GM12878 (cell line): ENCODE results near the gene NNAT. TPM values are rescaled to one million over a fixed set of nuclear protein-coding genes. Genes with fewer than 3 reads are reported as not detected.

ENCODE experiments used
- ATAC-seq: fragments of 200-7000 bp; cut with Tn5 transposase; 3 replicates; pipeline ENCODE4 v1.9.1; 2020; ENCODE audit warnings: mild to moderate bottlenecking, moderate library complexity
- BruUV-seq: library from RNA; stranded (reverse); fragments of 400-500 nt; replicated peaks from 2 replicates; lab custom pipeline; 2021; lab: Mats Ljungman, UMichigan
- CTCF ChIA-PET: fragments of 300-600 bp; sonication (Branson Sonifier 250); formaldehyde crosslinking; extraction: SDS; loops from one replicate; lab custom pipeline; 2021; ENCODE audit warnings: inconsistent platforms; lab: Yijun Ruan, JAX
- POLR2A ChIA-PET: fragments of 350-600 bp; formaldehyde crosslinking; extraction: SDS; loops from one replicate; lab custom pipeline; 2021; ENCODE audit warnings: inconsistent platforms; lab: Charles Lee
- RAD21 ChIA-PET: fragments of 300-600 bp; sonication (Branson Sonifier 250); formaldehyde crosslinking; loops from one replicate; lab custom pipeline; 2023; ENCODE audit warnings: antibody characterized with exemption; ENCODE audit not compliant: unreplicated experiment; lab: Charles Lee
- SMC1A ChIA-PET: fragments of 300-600 bp; sonication (Branson Sonifier 250); formaldehyde crosslinking; loops from one replicate; lab custom pipeline; 2023; ENCODE audit not compliant: unreplicated experiment, uncharacterized antibody; lab: Charles Lee
- DNase-seq: peaks from one replicate; pipeline ENCODE4 v3.0.0-alpha.2; 2011; ENCODE audit warnings: low read depth, low spot score
- FAIRE-seq: peaks from 3 replicates; lab custom pipeline; 2011; peaks lifted over from hg19 to GRCh38; lab: Jason Lieb, UNC
- H2AFZ ChIP-seq: 2 replicates; pipeline ENCODE4 v1.6.0; 2011; ENCODE audit warnings: low read depth, low read length, control low read depth; ENCODE audit not compliant: control insufficient read depth
- H3K27ac ChIP-seq: 2 replicates; pipeline ENCODE4 v1.5.1; 2011; ENCODE audit warnings: control low read depth; ENCODE audit not compliant: control insufficient read depth, insufficient read depth
- H3K27me3 ChIP-seq, 2 experiments: replicated peaks in 1 of 2; 2 replicates each; pipeline versions ENCODE4 v1.6.0 to v1.6.1; 2011; ENCODE audit warnings: low read length in 1 of 2; ENCODE audit not compliant: control insufficient read depth in 2 of 2, insufficient read depth in 2 of 2
- H3K36me3 ChIP-seq, 2 experiments: 2 replicates each; pipeline ENCODE4 v1.5.1; 2011; ENCODE audit warnings: low read length in 1 of 2; ENCODE audit not compliant: control insufficient read depth in 2 of 2, insufficient read depth in 2 of 2
- H3K4me1 ChIP-seq: 2 replicates; pipeline ENCODE4 v1.6.1; 2011; ENCODE audit warnings: mild to moderate bottlenecking, low read length, moderate library complexity, mixed read lengths; ENCODE audit not compliant: control insufficient read depth, insufficient read depth
- H3K4me2 ChIP-seq: 2 replicates; pipeline ENCODE4 v1.6.0; 2011; ENCODE audit warnings: control low read depth; ENCODE audit not compliant: control insufficient read depth, insufficient read depth
- H3K4me3 ChIP-seq: fragments of 200-600 bp; sonication (generic); 2 replicates; pipeline ENCODE4 v1.5.1; 2016
- H3K79me2 ChIP-seq: 2 replicates; pipeline ENCODE4 v1.6.0; 2011; ENCODE audit warnings: low read length; ENCODE audit not compliant: control insufficient read depth, insufficient read depth
- H3K9ac ChIP-seq: 2 replicates; pipeline ENCODE4 v1.8.0; 2011; ENCODE audit warnings: low read length, control low read depth, mixed read lengths; ENCODE audit not compliant: control insufficient read depth, insufficient read depth
- H3K9me3 ChIP-seq: replicated peaks from 3 replicates; pipeline ENCODE4 v1.5.1; 2011; ENCODE audit warnings: mild to moderate bottlenecking, low read length; ENCODE audit not compliant: control insufficient read depth, insufficient read depth
- H4K20me1 ChIP-seq: 2 replicates; pipeline ENCODE4 v1.6.0; 2011; ENCODE audit not compliant: control insufficient read depth, insufficient read depth
- EED ChIP-seq: sonication (generic); IDR thresholded peaks from 2 replicates; pipeline ENCODE4 v1.6.1; 2016; ENCODE audit warnings: antibody characterized with exemption, low read depth
- IKZF2 ChIP-seq, 2 experiments: fragments of 450-650 bp; IDR thresholded peaks; 2 replicates each; pipeline ENCODE4 v1.6.1; 2017; ENCODE audit warnings: mild to moderate bottlenecking in 2 of 2, moderate library complexity in 2 of 2
- IRF4 ChIP-seq: IDR thresholded peaks from 2 replicates; pipeline ENCODE4 v1.6.1; 2011; ENCODE audit warnings: low read depth, low read length
- SMAD1 ChIP-seq: fragments of 450-650 bp; IDR thresholded peaks from 2 replicates; pipeline ENCODE4 v1.6.1; 2018; ENCODE audit warnings: mild to moderate bottlenecking, low read depth; ENCODE audit not compliant: partially characterized antibody
- SP1 ChIP-seq: IDR thresholded peaks from one replicate; pipeline ENCODE4 v1.6.1; 2011; ENCODE audit warnings: low read depth, low read length
- SRF ChIP-seq, 2 experiments: IDR thresholded peaks; 2 replicates each; pipeline ENCODE4 v1.6.1; 2011; ENCODE audit warnings: low read depth in 2 of 2, low read length in 2 of 2, mild to moderate bottlenecking in 1 of 2, moderate library complexity in 1 of 2
- WGBS: methylation state at CpG from one replicate; pipeline ENCODE4 v1.1.6; 2016; ENCODE audit warnings: low lambda C conversion rate; ENCODE audit not compliant: insufficient replicate concordance, insufficient coverage; ENCODE audit errors: missing lambda C conversion rate; 5-methylcytosine and 5-hydroxymethylcytosine counted together
- in situ Hi-C: fragments of 300-500 bp; cut with MboI; formaldehyde crosslinking; loops from 9 replicates; pipeline ENCODE4 v1.14.3; 2018; ENCODE audit warnings: mixed read lengths
- intact Hi-C: fragments of 100-400 bp; cut with micrococcal nuclease; formaldehyde crosslinking; loops from one replicate; pipeline ENCODE4 v1.14.2; 2022; ENCODE audit not compliant: unreplicated experiment
- polyA plus RNA-seq, 11 experiments: library from polyadenylated mRNA; depleted of rRNA in 4 of 11; unstranded in 6 of 11; stranded (reverse) in 5 of 11; fragments of >200 nt; fragmentation: Nextera tagmentation in 4 of 11; fragmentation: Illumina TruSeq in 1 of 11; extraction: Ambion mirVana in 4 of 11; extraction: Trizol in 1 of 11; gene quantifications; 1 replicate in 1 of 11; 2 replicates in 10 of 11; pipeline versions ENCODE4 v1.2.1 to v1.2.3, GENCODE V29; 2011 to 2016; ENCODE audit warnings: inconsistent platforms in 2 of 11, missing spikeins in 2 of 11, low read depth in 1 of 11
- total RNA-seq, 4 experiments: library from RNA; depleted of rRNA in 3 of 4; stranded (reverse); fragments of >200 nt in 3 of 4; fragmentation: Illumina TruSeq in 1 of 4; extraction: Trizol in 1 of 4; gene quantifications; 2 replicates each; pipeline versions ENCODE4 v1.2.1 to v1.2.3, GENCODE V29; 2013 to 2021
- TF ChIP-seq, protein P1 (sequence below): IDR thresholded peaks from 2 replicates; pipeline ENCODE4 v1.6.1; 2011; ENCODE audit warnings: low read depth, low read length, improper control_type of control experiment, borderline replicate concordance

The NNAT gene
- total and polyA plus RNA-seq, 10 of the 15 experiments (the other 5 are each of a cell fraction or from before 2014, with no cell fraction given), result 0.22 to 0.99 (median 0.42) TPM; not detected in 7

DNA sequence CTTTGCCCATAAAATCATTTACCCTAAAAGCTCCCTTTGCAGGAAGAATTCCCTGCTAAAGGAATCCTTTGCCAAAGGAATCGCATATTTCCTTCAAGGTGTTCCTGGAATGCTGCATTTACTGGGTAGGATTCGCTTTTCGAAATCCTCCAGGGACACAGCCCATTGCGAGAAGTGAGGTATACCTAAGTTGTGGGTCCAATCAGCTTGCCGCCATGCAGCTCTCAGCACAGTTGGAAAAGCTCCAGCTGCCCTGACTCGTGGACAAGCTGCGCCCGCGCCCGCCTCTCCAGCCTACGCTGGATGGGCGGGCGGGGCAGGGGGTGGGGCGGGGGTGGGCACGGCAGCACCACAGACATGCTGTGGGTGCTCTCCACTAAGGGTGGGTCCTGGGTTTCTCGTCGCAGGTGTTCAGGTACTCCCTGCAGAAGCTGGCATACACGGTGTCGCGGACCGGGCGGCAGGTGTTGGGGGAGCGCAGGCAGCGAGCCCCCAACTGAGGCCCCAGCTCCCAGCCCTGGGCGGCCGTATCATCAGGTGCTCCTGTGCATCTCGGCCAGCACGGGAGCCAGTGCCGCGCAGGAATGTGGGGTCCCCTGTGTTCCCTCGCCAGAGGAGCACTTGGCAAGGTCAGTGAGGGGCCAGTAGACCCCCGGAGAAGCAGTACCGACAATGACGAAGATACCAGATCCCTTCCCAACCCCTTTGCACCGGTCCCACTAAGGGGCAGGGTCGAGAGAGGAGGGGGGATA lies 1.4 kb downstream of the NNAT start (continued):
- TF ChIP-seq, protein P1, sequence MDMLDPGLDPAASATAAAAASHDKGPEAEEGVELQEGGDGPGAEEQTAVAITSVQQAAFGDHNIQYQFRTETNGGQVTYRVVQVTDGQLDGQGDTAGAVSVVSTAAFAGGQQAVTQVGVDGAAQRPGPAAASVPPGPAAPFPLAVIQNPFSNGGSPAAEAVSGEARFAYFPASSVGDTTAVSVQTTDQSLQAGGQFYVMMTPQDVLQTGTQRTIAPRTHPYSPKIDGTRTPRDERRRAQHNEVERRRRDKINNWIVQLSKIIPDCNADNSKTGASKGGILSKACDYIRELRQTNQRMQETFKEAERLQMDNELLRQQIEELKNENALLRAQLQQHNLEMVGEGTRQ, result no peak
- TF ChIP-seq SRF (IDR thresholded peaks at IDR 0.05; ENCODE audit: low read depth in 2 of 2, low read length in 2 of 2) (no peak), IRF4 (no peak), EED (no peak)
- TF ChIP-seq, all 136 proteins: peak for 0

DNA sequence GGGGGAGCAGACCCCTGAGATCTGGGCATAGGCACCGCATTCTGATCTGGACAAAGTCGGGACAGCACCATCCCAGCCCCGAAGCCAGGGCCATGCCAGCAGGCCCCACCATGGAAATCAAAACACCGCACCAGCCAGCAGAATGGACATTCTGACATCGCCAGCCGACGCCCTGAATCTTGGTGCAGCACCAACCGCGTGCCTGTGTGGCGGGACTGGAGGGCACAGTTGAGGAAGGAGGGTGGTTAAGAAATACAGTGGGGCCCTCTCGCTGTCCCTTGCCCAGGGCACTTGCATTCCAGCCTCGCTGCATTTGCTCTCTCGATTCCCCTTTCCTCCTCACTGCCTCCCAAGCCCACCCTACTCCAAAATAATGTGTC lies 2.0 kb downstream of the NNAT start:
- Histone ChIP-seq H3K27me3 (no peaks in the 10 kb centered on the region), H4K20me1 (peaks cover 7% of the 10 kb centered on the region), H3K4me3 (no peak overlapping the region), H3K9me3 (no peaks in the 10 kb centered on the region), H3K79me2 (peaks cover 43% of the 10 kb centered on the region), H3K4me1 (peaks cover 14% of the 10 kb centered on the region), H3K36me3 (peaks cover 0 to 6% of the 10 kb centered on the region in 2 experiments; a peak in 3 of 4 replicates), H3K9ac (no peak overlapping the region), H3K27ac (no peak overlapping the region), H3K4me2 (no peak overlapping the region), H2AFZ (no peak overlapping the region)
- CTCF ChIA-PET, result no interaction called here
- BruUV-seq, result no TSS peak
- 98% methylated on average over 10 of the region's 13 CpGs for WGBS
- TF ChIP-seq IKZF2 (IDR thresholded peaks at IDR 0.05) (no peak), SP1 (no peak), SMAD1 (no peak)
- SMC1A ChIA-PET, result no interaction called here
- intact Hi-C loops (no loop called here), in situ Hi-C loops (no loop called here)
- ATAC-seq (no peak), FAIRE-seq (no peak), DNase-seq (no peak)
- RAD21 ChIA-PET, result no interaction called here
- POLR2A ChIA-PET, result no interaction called here
